ENCODE measurements around the gene OR2AG2.

The OR2AG2 gene

DNA sequence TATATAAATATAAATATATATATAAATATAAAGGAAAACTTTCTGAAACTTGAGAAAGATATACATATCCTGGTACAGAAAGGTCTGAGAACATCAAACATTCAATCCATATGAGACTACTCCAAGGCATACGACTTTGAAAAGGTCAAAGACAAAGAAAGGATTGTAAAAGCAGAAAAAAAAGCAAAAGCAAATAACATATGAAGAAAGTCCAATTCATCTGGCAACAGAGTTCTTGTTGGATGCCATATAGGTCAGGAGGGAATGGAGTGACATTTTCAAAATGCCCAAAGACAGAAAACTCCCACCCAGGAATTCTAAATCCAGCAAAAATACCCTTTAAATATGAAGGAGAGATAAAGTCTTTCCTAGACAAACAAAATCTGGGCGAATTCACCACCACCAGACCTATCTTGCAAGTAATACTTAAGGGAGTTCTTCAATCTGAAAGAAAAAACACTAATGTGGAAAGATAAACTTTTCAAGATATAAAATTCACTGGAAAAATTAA, 46.3 kb downstream of the OR2AG2 start:
- H3K4me3 ChIP-seq (ENCODE audit: low read length in 2 of 2) = no peak overlapping the region
- no peak overlapping the region for H3K23ac ChIP-seq (ENCODE audit: low read depth, low read length, poor library complexity)
- no peak overlapping the region for H4K91ac ChIP-seq (ENCODE audit: low read depth, low read length, poor library complexity)
- no peak overlapping the region for H4K8ac ChIP-seq (ENCODE audit: low read depth, low read length)
- H3K9ac ChIP-seq (ENCODE audit: low read depth, low read length, poor library complexity) = no peak overlapping the region
- H3K36me3 ChIP-seq (replicated peaks in 1 of 2; ENCODE audit: control insufficient read depth in 2 of 2, insufficient read depth in 2 of 2, low read length in 2 of 2) = no peaks in the 10 kb centered on the region
- H3K9me3 ChIP-seq (replicated peaks in 1 of 2; ENCODE audit: control insufficient read depth in 2 of 2, insufficient read depth in 1 of 2, low read depth in 1 of 2, low read length in 2 of 2) = no peaks in the 10 kb centered on the region
- no peak overlapping the region for H2AFZ ChIP-seq (ENCODE audit: low read length)
- no peak overlapping the region for H2BK5ac ChIP-seq (ENCODE audit: low read length)
- H2AK5ac ChIP-seq (ENCODE audit: low read depth, low read length) = no peak overlapping the region
- H3K4me2 ChIP-seq (ENCODE audit: insufficient read depth, low read length, poor library complexity, severe bottlenecking) = no peak overlapping the region
- no peak overlapping the region for H2BK12ac ChIP-seq (ENCODE audit: low read length)
- no peak for DNase-seq (ENCODE audit: low spot score)
- H2BK120ac ChIP-seq (ENCODE audit: low read depth, low read length) = no peak overlapping the region
- H3K79me1 ChIP-seq (ENCODE audit: low read depth, low read length) = no peaks in the 10 kb centered on the region
- H3K4me1 ChIP-seq (ENCODE audit: control insufficient read depth in 2 of 2, insufficient read depth in 1 of 2, low read depth in 1 of 2, low read length in 2 of 2) = no peaks in the 10 kb centered on the region
- H3K18ac ChIP-seq (ENCODE audit: low read length) = no peak overlapping the region
- no peak overlapping the region for H3K14ac ChIP-seq (ENCODE audit: low read length)
- no CpG with 5 or more reads among the region's 2 CpGs for WGBS, 2 donors (ENCODE audit: extremely low coverage in 2 of 2, insufficient read length in 2 of 2, insufficient replicate concordance in 1 of 2)
- no peak overlapping the region for H3K4ac ChIP-seq (ENCODE audit: low read length)
- no peak overlapping the region for H2BK15ac ChIP-seq (ENCODE audit: low read length)
- no peak overlapping the region for H3K27ac ChIP-seq (replicated peaks; ENCODE audit: low read length)
- H3K27me3 ChIP-seq (ENCODE audit: control insufficient read depth in 3 of 3, insufficient read depth in 3 of 3, low read depth in 1 of 3, low read length in 3 of 3) = peaks cover 0 to 2% (median 0%) of the 10 kb centered on the region in 3 experiments

DNA sequence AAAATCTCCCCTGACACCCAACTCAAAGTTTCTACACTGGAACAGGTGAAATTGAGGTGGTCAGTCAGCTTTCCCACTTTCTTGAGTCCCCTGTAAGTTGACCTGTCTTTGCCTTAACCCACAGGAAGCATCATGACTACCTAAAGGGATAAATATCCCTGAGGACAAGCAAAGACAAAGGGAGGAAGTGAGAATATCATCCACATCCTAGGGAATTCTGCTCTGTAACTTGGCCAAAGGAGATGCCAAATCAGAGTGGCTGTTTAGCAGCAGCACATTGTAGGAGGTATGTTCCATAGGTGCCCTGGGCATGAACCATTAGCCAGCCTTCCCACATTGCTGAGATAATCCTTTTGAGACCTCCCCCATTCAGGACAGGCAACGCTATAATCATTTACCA, 47.8 kb downstream of the OR2AG2 start:
- Histone ChIP-seq H2BK5ac (ENCODE audit: low read length) (no peak overlapping the region), H3K9me3 (replicated peaks in 1 of 2; ENCODE audit: control insufficient read depth in 2 of 2, insufficient read depth in 1 of 2, low read depth in 1 of 2, low read length in 2 of 2) (no peaks in the 10 kb centered on the region), H3K36me3 (replicated peaks in 1 of 2; ENCODE audit: control insufficient read depth in 2 of 2, insufficient read depth in 2 of 2, low read length in 2 of 2) (no peaks in the 10 kb centered on the region), H3K4ac (ENCODE audit: low read length) (no peak overlapping the region), H3K4me2 (ENCODE audit: insufficient read depth, low read length, poor library complexity, severe bottlenecking) (no peak overlapping the region), H3K23ac (ENCODE audit: low read depth, low read length, poor library complexity) (no peak overlapping the region), H3K18ac (ENCODE audit: low read length) (no peak overlapping the region), H2AFZ (ENCODE audit: low read length) (no peak overlapping the region), H4K91ac (ENCODE audit: low read depth, low read length, poor library complexity) (no peak overlapping the region), H2BK15ac (ENCODE audit: low read length) (no peak overlapping the region), H2AK5ac (ENCODE audit: low read depth, low read length) (no peak overlapping the region), H2BK12ac (ENCODE audit: low read length) (no peak overlapping the region), H3K9ac (ENCODE audit: low read depth, low read length, poor library complexity) (no peak overlapping the region), H3K14ac (ENCODE audit: low read length) (no peak overlapping the region), H3K27me3 (ENCODE audit: control insufficient read depth in 3 of 3, insufficient read depth in 3 of 3, low read depth in 1 of 3, low read length in 3 of 3) (peaks cover 0 to 2% (median 0%) of the 10 kb centered on the region in 3 experiments), H3K4me3 (ENCODE audit: low read length in 2 of 2) (no peak overlapping the region), H4K8ac (ENCODE audit: low read depth, low read length) (no peak overlapping the region), H2BK120ac (ENCODE audit: low read depth, low read length) (no peak overlapping the region), H3K4me1 (ENCODE audit: control insufficient read depth in 2 of 2, insufficient read depth in 1 of 2, low read depth in 1 of 2, low read length in 2 of 2) (no peaks in the 10 kb centered on the region), H3K79me1 (ENCODE audit: low read depth, low read length) (no peaks in the 10 kb centered on the region), H3K27ac (replicated peaks; ENCODE audit: low read length) (no peak overlapping the region)
- DNase-seq (ENCODE audit: low spot score) = no peak
- WGBS, 2 donors (ENCODE audit: extremely low coverage in 2 of 2, insufficient read length in 2 of 2, insufficient replicate concordance in 1 of 2) = no CpG with 5 or more reads among the region's 1 CpG

DNA sequence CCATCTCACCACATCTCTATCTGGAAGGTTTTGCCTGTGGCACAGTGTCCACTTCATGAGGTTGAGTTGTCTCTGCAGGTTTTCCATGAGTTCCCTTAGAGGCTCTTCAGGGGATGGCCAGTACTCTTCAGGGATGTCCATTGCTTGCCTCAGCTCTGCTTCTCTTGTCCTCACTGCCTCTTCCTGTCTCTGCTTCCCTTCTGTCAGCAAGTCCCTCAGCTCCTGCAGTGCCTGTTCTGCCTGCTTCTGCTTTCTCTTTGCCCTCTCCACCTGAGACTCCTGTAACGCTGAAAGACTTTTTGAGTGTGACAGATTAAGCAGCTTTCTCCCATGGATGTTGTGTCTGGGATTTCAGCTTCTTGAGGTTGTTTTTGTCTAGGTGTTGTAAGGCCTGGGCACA, 50.4 kb downstream of the OR2AG2 start:
- no peak overlapping the region for H2BK15ac ChIP-seq (ENCODE audit: low read length)
- H3K4me2 ChIP-seq (ENCODE audit: insufficient read depth, low read length, poor library complexity, severe bottlenecking) = no peak overlapping the region
- H3K4me3 ChIP-seq (ENCODE audit: low read length in 2 of 2) = no peak overlapping the region
- H3K36me3 ChIP-seq (replicated peaks in 1 of 2; ENCODE audit: control insufficient read depth in 2 of 2, insufficient read depth in 2 of 2, low read length in 2 of 2) = no peaks in the 10 kb centered on the region
- no peaks in the 10 kb centered on the region for H3K79me1 ChIP-seq (ENCODE audit: low read depth, low read length)
- peaks cover 0 to 2% (median 0%) of the 10 kb centered on the region in 3 experiments for H3K27me3 ChIP-seq (ENCODE audit: control insufficient read depth in 3 of 3, insufficient read depth in 3 of 3, low read depth in 1 of 3, low read length in 3 of 3)
- no peak overlapping the region for H4K91ac ChIP-seq (ENCODE audit: low read depth, low read length, poor library complexity)
- no peak overlapping the region for H4K8ac ChIP-seq (ENCODE audit: low read depth, low read length)
- H3K9me3 ChIP-seq (replicated peaks in 1 of 2; ENCODE audit: control insufficient read depth in 2 of 2, insufficient read depth in 1 of 2, low read depth in 1 of 2, low read length in 2 of 2) = peaks cover 0 to 4% of the 10 kb centered on the region in 2 donors
- no peak overlapping the region for H2AK5ac ChIP-seq (ENCODE audit: low read depth, low read length)
- no peak overlapping the region for H3K18ac ChIP-seq (ENCODE audit: low read length)
- H3K14ac ChIP-seq (ENCODE audit: low read length) = no peak overlapping the region
- no peak overlapping the region for H3K23ac ChIP-seq (ENCODE audit: low read depth, low read length, poor library complexity)
- no peak overlapping the region for H2BK5ac ChIP-seq (ENCODE audit: low read length)
- no peak overlapping the region for H3K4ac ChIP-seq (ENCODE audit: low read length)
- no peak for DNase-seq (ENCODE audit: low spot score)
- H2AFZ ChIP-seq (ENCODE audit: low read length) = no peak overlapping the region
- H2BK120ac ChIP-seq (ENCODE audit: low read depth, low read length) = no peak overlapping the region
- WGBS, 2 donors (ENCODE audit: extremely low coverage in 2 of 2, insufficient read length in 2 of 2, insufficient replicate concordance in 1 of 2) = no CpG with 5 or more reads among the region's 1 CpG
- H3K27ac ChIP-seq (replicated peaks; ENCODE audit: low read length) = no peak overlapping the region
- no peak overlapping the region for H3K9ac ChIP-seq (ENCODE audit: low read depth, low read length, poor library complexity)
- no peak overlapping the region for H2BK12ac ChIP-seq (ENCODE audit: low read length)
- H3K4me1 ChIP-seq (ENCODE audit: control insufficient read depth in 2 of 2, insufficient read depth in 1 of 2, low read depth in 1 of 2, low read length in 2 of 2) = no peaks in the 10 kb centered on the region

DNA sequence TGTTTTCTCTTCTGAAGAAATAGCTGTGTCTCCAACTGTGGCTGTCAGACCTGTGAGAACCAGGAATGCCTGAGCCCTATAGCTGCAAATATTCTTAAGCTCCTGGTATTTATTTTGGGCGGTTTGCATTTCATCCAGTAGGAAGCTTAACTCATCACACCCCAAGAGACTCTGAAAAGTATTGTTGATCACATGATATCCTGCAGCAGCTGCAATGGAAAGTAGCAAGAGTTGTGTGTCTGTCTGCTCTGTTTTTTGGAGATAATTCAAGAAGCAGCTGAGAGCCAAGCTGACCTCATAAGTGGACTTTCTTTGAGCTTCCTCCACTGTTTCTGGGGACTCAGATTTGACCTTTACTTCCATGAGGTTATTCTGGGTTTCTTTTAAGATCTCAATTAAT, 52.2 kb downstream of the OR2AG2 start:
- no peak overlapping the region for H2BK120ac ChIP-seq (ENCODE audit: low read depth, low read length)
- no peak overlapping the region for H2AFZ ChIP-seq (ENCODE audit: low read length)
- H3K36me3 ChIP-seq (replicated peaks in 1 of 2; ENCODE audit: control insufficient read depth in 2 of 2, insufficient read depth in 2 of 2, low read length in 2 of 2) = no peaks in the 10 kb centered on the region
- no peak for DNase-seq (ENCODE audit: low spot score)
- no peak overlapping the region for H2AK5ac ChIP-seq (ENCODE audit: low read depth, low read length)
- H3K23ac ChIP-seq (ENCODE audit: low read depth, low read length, poor library complexity) = no peak overlapping the region
- no peaks in the 10 kb centered on the region for H3K4me1 ChIP-seq (ENCODE audit: control insufficient read depth in 2 of 2, insufficient read depth in 1 of 2, low read depth in 1 of 2, low read length in 2 of 2)
- no peak overlapping the region for H4K91ac ChIP-seq (ENCODE audit: low read depth, low read length, poor library complexity)
- H4K8ac ChIP-seq (ENCODE audit: low read depth, low read length) = no peak overlapping the region
- H3K27me3 ChIP-seq (ENCODE audit: control insufficient read depth in 3 of 3, insufficient read depth in 3 of 3, low read depth in 1 of 3, low read length in 3 of 3) = peaks cover 0 to 2% (median 0%) of the 10 kb centered on the region in 3 experiments
- H3K79me1 ChIP-seq (ENCODE audit: low read depth, low read length) = no peaks in the 10 kb centered on the region
- no CpG with 5 or more reads among the region's 1 CpG for WGBS, 2 donors (ENCODE audit: extremely low coverage in 2 of 2, insufficient read length in 2 of 2, insufficient replicate concordance in 1 of 2)
- peaks cover 0 to 4% of the 10 kb centered on the region in 2 donors for H3K9me3 ChIP-seq (replicated peaks in 1 of 2; ENCODE audit: control insufficient read depth in 2 of 2, insufficient read depth in 1 of 2, low read depth in 1 of 2, low read length in 2 of 2)
- no peak overlapping the region for H2BK12ac ChIP-seq (ENCODE audit: low read length)
- no peak overlapping the region for H2BK5ac ChIP-seq (ENCODE audit: low read length)
- H3K4me3 ChIP-seq (ENCODE audit: low read length in 2 of 2) = no peak overlapping the region
- no peak overlapping the region for H3K4ac ChIP-seq (ENCODE audit: low read length)
- no peak overlapping the region for H2BK15ac ChIP-seq (ENCODE audit: low read length)
- H3K4me2 ChIP-seq (ENCODE audit: insufficient read depth, low read length, poor library complexity, severe bottlenecking) = no peak overlapping the region
- no peak overlapping the region for H3K14ac ChIP-seq (ENCODE audit: low read length)
- H3K9ac ChIP-seq (ENCODE audit: low read depth, low read length, poor library complexity) = no peak overlapping the region
- H3K27ac ChIP-seq (replicated peaks; ENCODE audit: low read length) = no peak overlapping the region
- H3K18ac ChIP-seq (ENCODE audit: low read length) = no peak overlapping the region
